ENCODE data around the gene SERPINB5. TPM values are rescaled to one million over a fixed set of nuclear protein-coding genes. Genes with fewer than 3 reads are reported as not detected.

SERPINB5 gene, protein sequence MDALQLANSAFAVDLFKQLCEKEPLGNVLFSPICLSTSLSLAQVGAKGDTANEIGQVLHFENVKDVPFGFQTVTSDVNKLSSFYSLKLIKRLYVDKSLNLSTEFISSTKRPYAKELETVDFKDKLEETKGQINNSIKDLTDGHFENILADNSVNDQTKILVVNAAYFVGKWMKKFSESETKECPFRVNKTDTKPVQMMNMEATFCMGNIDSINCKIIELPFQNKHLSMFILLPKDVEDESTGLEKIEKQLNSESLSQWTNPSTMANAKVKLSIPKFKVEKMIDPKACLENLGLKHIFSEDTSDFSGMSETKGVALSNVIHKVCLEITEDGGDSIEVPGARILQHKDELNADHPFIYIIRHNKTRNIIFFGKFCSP
- not detected in 2 replicates for total RNA-seq

DNA sequence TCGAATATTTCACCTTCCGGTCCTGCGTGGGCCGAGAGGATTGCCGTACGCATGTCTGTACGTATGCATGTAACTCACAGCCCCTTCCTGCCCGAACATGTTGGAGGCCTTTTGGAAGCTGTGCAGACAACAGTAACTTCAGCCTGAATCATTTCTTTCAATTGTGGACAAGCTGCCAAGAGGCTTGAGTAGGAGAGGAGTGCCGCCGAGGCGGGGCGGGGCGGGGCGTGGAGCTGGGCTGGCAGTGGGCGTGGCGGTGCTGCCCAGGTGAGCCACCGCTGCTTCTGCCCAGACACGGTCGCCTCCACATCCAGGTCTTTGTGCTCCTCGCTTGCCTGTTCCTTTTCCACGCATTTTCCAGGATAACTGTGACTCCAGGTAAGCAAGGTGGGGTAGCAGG lies at the start of gene SERPINB5:
TSS of gene SERPINB5 (plus strand) at position 291 of the 400 bp plus-strand sequence. CDS start 7,471 bp downstream, outside the sequence.

GRCh38 chr18:63542069-63542468 lies 65.3 kb downstream of the SERPINB5 start, which contains the start of gene SERPINB12:
TSS of gene SERPINB12 (plus strand) at chr18:63542369. CDS start at chr18:63556160, 13,791 bp downstream.

Other genes starting within 250 kb of the SERPINB5 start
- gene BCL2, start 157.2 kb upstream of the SERPINB5 start, total RNA-seq = 1.8 and 1.9 TPM in 2 replicates
- gene KDSR, start 109.8 kb upstream of the SERPINB5 start, total RNA-seq = 18.8 and 24.6 TPM in 2 replicates
- 25.5 and 29.3 TPM in 2 replicates for gene VPS4B, start 54.5 kb upstream of the SERPINB5 start, total RNA-seq
- not detected in 2 replicates for gene SERPINB12, start 65.4 kb downstream of the SERPINB5 start, total RNA-seq
- not detected in 2 replicates for gene SERPINB13, start 110.4 kb downstream of the SERPINB5 start, total RNA-seq
- not detected in 2 replicates for gene SERPINB4, start 167.3 kb downstream of the SERPINB5 start, total RNA-seq
- not detected in 2 replicates for gene SERPINB3, start 184.9 kb downstream of the SERPINB5 start, total RNA-seq
- not detected in 2 replicates for gene SERPINB11, start 226.0 kb downstream of the SERPINB5 start, total RNA-seq

Data from cardiac atrium fibroblast (primary cell).